Measurements from ENCODE around the gene TNS3. TPM values are rescaled to one million over a fixed set of nuclear protein-coding genes. Genes with fewer than 3 reads are reported as not detected.

The TNS3 gene
- total and polyA plus RNA-seq, 9 of the 15 experiments (the other 6 are each of a cell fraction or from before 2014, with no cell fraction given): 0.20 TPM; not detected in 8

DNA sequence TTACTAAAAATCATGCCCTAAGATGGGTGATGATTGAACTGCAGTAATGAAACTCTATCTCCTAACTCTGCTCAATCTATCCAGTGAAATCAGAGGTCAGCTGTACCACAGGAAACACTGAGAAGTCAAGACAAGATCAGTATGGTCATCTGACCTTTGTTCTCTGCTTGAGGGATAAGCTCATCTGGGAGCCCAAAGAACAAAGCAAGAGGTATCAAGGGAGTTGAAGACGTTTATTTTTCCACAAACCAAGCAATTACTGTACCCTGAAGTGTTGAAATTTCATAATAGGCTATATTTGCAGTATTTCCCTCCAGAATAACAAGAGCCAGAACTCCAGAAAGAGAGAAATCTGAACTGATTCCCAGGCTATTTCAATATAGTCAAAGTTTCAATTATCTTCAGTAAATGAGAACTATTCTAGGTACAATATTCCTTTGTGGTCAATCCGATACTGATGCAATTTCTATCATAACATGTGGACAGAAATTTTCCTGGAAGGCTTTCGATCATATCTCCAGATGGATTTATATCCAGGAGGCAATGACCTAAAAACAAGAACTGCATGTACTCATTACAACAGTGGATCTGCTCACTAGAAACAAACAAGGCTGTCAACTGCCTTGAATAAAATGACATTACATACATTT lies 345.3 kb downstream of the TNS3 start:
- no TSS peak for BruUV-seq (replicated peaks)
- no peaks in the 10 kb centered on the region for H3K79me2 ChIP-seq (ENCODE audit: control insufficient read depth, insufficient read depth, low read length)
- no peak overlapping the region for H3K27ac ChIP-seq (ENCODE audit: extremely low read depth, low read depth, low read length)
- no peaks in the 10 kb centered on the region for H3K36me3 ChIP-seq (ENCODE audit: control insufficient read depth, insufficient read depth, low read length)
- no peak overlapping the region for H3K4me2 ChIP-seq (ENCODE audit: insufficient read depth, low read length)
- no peaks in the 10 kb centered on the region for H4K20me1 ChIP-seq (replicated peaks; ENCODE audit: control insufficient read depth, insufficient read depth, low read length)
- TF ChIP-seq NCOA6 (IDR thresholded peaks at IDR 0.05): no peak
- TF ChIP-seq, protein P1, sequence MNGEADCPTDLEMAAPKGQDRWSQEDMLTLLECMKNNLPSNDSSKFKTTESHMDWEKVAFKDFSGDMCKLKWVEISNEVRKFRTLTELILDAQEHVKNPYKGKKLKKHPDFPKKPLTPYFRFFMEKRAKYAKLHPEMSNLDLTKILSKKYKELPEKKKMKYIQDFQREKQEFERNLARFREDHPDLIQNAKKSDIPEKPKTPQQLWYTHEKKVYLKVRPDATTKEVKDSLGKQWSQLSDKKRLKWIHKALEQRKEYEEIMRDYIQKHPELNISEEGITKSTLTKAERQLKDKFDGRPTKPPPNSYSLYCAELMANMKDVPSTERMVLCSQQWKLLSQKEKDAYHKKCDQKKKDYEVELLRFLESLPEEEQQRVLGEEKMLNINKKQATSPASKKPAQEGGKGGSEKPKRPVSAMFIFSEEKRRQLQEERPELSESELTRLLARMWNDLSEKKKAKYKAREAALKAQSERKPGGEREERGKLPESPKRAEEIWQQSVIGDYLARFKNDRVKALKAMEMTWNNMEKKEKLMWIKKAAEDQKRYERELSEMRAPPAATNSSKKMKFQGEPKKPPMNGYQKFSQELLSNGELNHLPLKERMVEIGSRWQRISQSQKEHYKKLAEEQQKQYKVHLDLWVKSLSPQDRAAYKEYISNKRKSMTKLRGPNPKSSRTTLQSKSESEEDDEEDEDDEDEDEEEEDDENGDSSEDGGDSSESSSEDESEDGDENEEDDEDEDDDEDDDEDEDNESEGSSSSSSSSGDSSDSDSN (IDR thresholded peaks at IDR 0.05; ENCODE audit: borderline replicate concordance in 1 of 2, low read depth in 2 of 2, low read length in 2 of 2): no peak
- no peak for TF ChIP-seq SMARCA4 (IDR thresholded peaks at IDR 0.05)
- no peak for TF ChIP-seq EHMT2 (IDR thresholded peaks at IDR 0.05)
- TF ChIP-seq POLR2H (tag; IDR thresholded peaks at IDR 0.05; ENCODE audit: low read depth): no peak
- no peak for TF ChIP-seq BRD9 (IDR thresholded peaks at IDR 0.05; ENCODE audit: low read depth, partially characterized antibody)
- no peak for TF ChIP-seq ZNF778 (CRISPR knock-in tag; IDR thresholded peaks at IDR 0.05)
- TF ChIP-seq CCAR2 (IDR thresholded peaks at IDR 0.05; ENCODE audit: low read depth, low read length): no peak
- no peak for TF ChIP-seq KLF13 (tag; IDR thresholded peaks at IDR 0.05; ENCODE audit: borderline replicate concordance, low read depth)
- no peak for TF ChIP-seq NR1H2 (CRISPR knock-in tag; IDR thresholded peaks at IDR 0.05)
- TF ChIP-seq, protein P2, sequence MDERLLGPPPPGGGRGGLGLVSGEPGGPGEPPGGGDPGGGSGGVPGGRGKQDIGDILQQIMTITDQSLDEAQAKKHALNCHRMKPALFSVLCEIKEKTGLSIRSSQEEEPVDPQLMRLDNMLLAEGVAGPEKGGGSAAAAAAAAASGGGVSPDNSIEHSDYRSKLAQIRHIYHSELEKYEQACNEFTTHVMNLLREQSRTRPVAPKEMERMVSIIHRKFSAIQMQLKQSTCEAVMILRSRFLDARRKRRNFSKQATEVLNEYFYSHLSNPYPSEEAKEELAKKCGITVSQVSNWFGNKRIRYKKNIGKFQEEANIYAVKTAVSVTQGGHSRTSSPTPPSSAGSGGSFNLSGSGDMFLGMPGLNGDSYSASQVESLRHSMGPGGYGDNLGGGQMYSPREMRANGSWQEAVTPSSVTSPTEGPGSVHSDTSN (CRISPR knock-in tag; IDR thresholded peaks at IDR 0.05; ENCODE audit: low read depth): no peak
- TF ChIP-seq, protein P2 (tag; conservative IDR thresholded peaks at IDR 0.05; ENCODE audit: low read depth): no peak
- TF ChIP-seq SREBF2 (CRISPR knock-in tag; IDR thresholded peaks at IDR 0.05): no peak
- H3K4me1 ChIP-seq (replicated peaks in 1 of 2; ENCODE audit: control insufficient read depth in 2 of 2, insufficient read depth in 2 of 2, low read length in 2 of 2): no peaks in the 10 kb centered on the region
- no peak overlapping the region for H3K9ac ChIP-seq (ENCODE audit: insufficient read depth in 1 of 2, low read depth in 2 of 2, low read length in 2 of 2)
- no peak for FAIRE-seq
- ChIA-PET CTCF (ENCODE audit: low intra/inter-chr PET ratio) (no interaction called here), POLR2A (no interaction called here)
- no peak overlapping the region for H3K4me3 ChIP-seq
- in situ Hi-C loops (cut with MboI): no loop called here
- WGBS (ENCODE audit: insufficient coverage, low coverage, missing lambda C conversion rate): 0% methylated on average over 3 of the region's 3 CpGs
- no peaks in the 10 kb centered on the region for H3K9me1 ChIP-seq (ENCODE audit: control insufficient read depth, insufficient read depth, low read length)
- H3K9me3 ChIP-seq (replicated peaks; ENCODE audit: control insufficient read depth, insufficient read depth, low read depth, low read length): no peaks in the 10 kb centered on the region
- intact Hi-C loops (cut with micrococcal nuclease): no loop called here
- no peak for ATAC-seq
- no peak for DNase-seq (ENCODE audit: extremely low read depth in 1 of 4, low spot score in 3 of 4)
- peaks cover 0 to 23% of the 10 kb centered on the region in 2 experiments; a peak in 4 of 5 replicates for H3K27me3 ChIP-seq (ENCODE audit: control insufficient read depth in 2 of 2, insufficient read depth in 2 of 2, low read length in 2 of 2)
- H2AFZ ChIP-seq (ENCODE audit: low read depth, low read length): no peak overlapping the region
